Measurements from ENCODE around the gene TCF7. TPM values are rescaled to one million over a fixed set of nuclear protein-coding genes. Genes with fewer than 3 reads are reported as not detected.

TCF7 gene
- total and polyA plus RNA-seq, 2 of the 13 experiments (the other 11 are each of a cell fraction or from before 2014, with no cell fraction given): 6.3 to 6.8 TPM

DNA sequence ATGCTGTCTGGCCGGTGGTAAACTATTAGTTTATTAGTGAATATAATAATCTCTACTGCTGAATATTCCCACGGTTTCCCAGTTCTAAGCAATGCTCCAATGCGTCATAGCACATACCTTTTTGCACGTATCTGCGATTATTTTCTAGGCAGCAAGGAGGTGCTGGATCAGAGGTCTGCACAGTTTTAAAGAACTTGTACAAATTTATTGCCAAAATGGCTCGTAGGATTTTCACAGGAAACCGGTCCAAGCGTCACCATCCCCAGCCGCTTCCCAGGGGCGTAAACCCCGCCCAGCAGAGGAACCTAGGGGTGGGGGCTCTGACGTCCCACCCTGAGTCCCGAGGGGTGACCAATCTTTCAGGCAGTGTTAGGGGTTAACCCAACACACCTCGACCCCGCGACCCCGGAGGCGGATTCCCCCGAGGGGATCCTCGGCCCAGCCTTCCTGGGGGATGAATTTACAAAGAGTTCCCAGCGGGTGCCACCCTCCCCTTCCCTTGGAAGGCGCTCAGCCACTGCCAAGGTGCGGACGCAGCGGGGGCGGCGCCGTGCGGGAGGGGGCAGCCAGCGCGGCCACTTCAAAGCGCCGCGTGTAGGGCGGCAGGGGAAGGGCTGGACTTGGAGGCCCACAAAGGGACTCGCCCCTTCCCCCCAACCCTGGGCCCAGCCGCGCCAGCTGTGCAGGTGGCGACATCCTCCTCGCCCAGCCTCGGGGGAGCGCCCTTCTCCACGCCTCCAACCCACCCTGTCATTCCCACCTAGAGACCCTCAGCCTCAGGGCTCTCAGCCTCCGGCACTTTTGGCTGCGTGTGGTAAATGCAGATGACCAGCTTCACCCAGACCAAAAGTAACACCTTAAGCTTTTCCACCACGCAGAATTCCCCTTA lies 43.5 kb upstream of the TCF7 start (continued):
- no peak for TF ChIP-seq NR0B2 (CRISPR knock-in tag; IDR thresholded peaks at IDR 0.05)
- peak; percentile 93; the same call in 1 of the 2 replicates for TF ChIP-seq AHR (CRISPR knock-in tag; IDR thresholded peaks at IDR 0.05)
- TF ChIP-seq, protein P1, sequence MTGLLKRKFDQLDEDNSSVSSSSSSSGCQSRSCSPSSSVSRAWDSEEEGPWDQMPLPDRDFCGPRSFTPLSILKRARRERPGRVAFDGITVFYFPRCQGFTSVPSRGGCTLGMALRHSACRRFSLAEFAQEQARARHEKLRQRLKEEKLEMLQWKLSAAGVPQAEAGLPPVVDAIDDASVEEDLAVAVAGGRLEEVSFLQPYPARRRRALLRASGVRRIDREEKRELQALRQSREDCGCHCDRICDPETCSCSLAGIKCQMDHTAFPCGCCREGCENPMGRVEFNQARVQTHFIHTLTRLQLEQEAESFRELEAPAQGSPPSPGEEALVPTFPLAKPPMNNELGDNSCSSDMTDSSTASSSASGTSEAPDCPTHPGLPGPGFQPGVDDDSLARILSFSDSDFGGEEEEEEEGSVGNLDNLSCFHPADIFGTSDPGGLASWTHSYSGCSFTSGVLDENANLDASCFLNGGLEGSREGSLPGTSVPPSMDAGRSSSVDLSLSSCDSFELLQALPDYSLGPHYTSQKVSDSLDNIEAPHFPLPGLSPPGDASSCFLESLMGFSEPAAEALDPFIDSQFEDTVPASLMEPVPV (CRISPR knock-in tag; IDR thresholded peaks at IDR 0.05): no peak; the same call in 1 of the 2 replicates
- TF ChIP-seq BORCS8-MEF2B (CRISPR knock-in tag; IDR thresholded peaks at IDR 0.05): peak; percentile 64; the same call in 1 of the 2 replicates
- peak; percentile 39; the same call in 1 of the 2 replicates for TF ChIP-seq KMT2B (CRISPR knock-in tag; IDR thresholded peaks at IDR 0.05)
- 0 out of 2 replicates have a peak, but pooled peaks have one; percentile 3 for TF ChIP-seq FOXM1 (CRISPR knock-in tag; IDR thresholded peaks at IDR 0.05)
- 0 out of 2 replicates have a peak, but pooled peaks have one; percentile 19 for TF ChIP-seq NFYB (CRISPR knock-in tag; IDR thresholded peaks at IDR 0.05)
- no peak; the same call in none of the 2 replicates for TF ChIP-seq SMC3 (IDR thresholded peaks at IDR 0.05; ENCODE audit: low read length)
- peak; percentile 46 for TF ChIP-seq AGO1 (IDR thresholded peaks at IDR 0.05; ENCODE audit: low read depth, low read length, poor library complexity, severe bottlenecking)
- TF ChIP-seq ZNF512B (CRISPR knock-in tag; IDR thresholded peaks at IDR 0.05; ENCODE audit: borderline replicate concordance): no peak
- TF ChIP-seq ZNF644 (CRISPR knock-in tag; IDR thresholded peaks at IDR 0.05; ENCODE audit: low read depth): peak; percentile 55; the same call in 1 of the 2 replicates
- TF ChIP-seq SMARCE1 (IDR thresholded peaks at IDR 0.05; ENCODE audit: borderline replicate concordance): no peak
- no peak for TF ChIP-seq RORA (CRISPR knock-in tag; IDR thresholded peaks at IDR 0.05)
- TF ChIP-seq ZNF549 (CRISPR knock-in tag; IDR thresholded peaks at IDR 0.05): no peak
- TF ChIP-seq ZBTB42 (CRISPR knock-in tag; IDR thresholded peaks at IDR 0.05): peak; percentile 86; the same call in 1 of the 2 replicates
- TF ChIP-seq ZBTB37 (CRISPR knock-in tag; IDR thresholded peaks at IDR 0.05): no peak
- TF ChIP-seq MED8 (CRISPR knock-in tag; IDR thresholded peaks at IDR 0.05; ENCODE audit: insufficient replicate concordance): no peak
- no peak for TF ChIP-seq ZNF660 (CRISPR knock-in tag; IDR thresholded peaks at IDR 0.05; ENCODE audit: borderline replicate concordance, low read depth)
- no peak for TF ChIP-seq HHEX (CRISPR knock-in tag; IDR thresholded peaks at IDR 0.05)
- TF ChIP-seq ZNF747 (CRISPR knock-in tag; IDR thresholded peaks at IDR 0.05; ENCODE audit: borderline replicate concordance): peak; percentile 54; the same call in 1 of the 2 replicates
- TF ChIP-seq, protein P2, sequence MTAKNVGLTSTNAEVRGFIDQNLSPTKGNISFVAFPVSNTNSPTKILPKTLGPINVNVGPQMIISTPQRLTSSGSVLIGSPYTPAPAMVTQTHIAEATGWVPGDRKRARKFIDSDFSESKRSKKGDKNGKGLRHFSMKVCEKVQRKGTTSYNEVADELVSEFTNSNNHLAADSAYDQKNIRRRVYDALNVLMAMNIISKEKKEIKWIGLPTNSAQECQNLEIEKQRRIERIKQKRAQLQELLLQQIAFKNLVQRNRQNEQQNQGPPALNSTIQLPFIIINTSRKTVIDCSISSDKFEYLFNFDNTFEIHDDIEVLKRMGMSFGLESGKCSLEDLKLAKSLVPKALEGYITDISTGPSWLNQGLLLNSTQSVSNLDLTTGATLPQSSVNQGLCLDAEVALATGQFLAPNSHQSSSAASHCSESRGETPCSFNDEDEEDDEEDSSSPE (CRISPR knock-in tag; IDR thresholded peaks at IDR 0.05): peak; percentile 74
- no peak for TF ChIP-seq ZNF577 (CRISPR knock-in tag; IDR thresholded peaks at IDR 0.05; ENCODE audit: borderline replicate concordance, low read depth)

Measured in HepG2 (cell line).